Omental fat pad (tissue), 4 donors: ENCODE measurements around the gene RNF43. TPM values are rescaled to one million over a fixed set of nuclear protein-coding genes. Genes with fewer than 3 reads are reported as not detected.
"Not testable (repeated sequence)": the region's sequence is repeated elsewhere in the genome, so short reads cannot be mapped to it uniquely, and the experiment has no call there.

Experiments used
- ATAC-seq: fragments of 150-250 bp; one replicate; pipeline ENCODE4 v1.9.1; 2016; ENCODE audit warnings: mild to moderate bottlenecking, moderate library complexity; ENCODE audit not compliant: low FRiP score
- DNase-seq: peaks from one replicate; pipeline ENCODE4 v3.0.0-alpha.2; 2019; ENCODE audit warnings: low spot score
- CTCF ChIP-seq, 3 donors: fragments of 450-650 bp; IDR thresholded peaks; one replicate each; pipeline ENCODE4 v1.5.1; 2016 to 2017; ENCODE audit warnings: antibody characterized with exemption in 3 of 3, mild to moderate bottlenecking in 3 of 3, moderate library complexity in 2 of 3
- total RNA-seq, 4 donors: library from RNA; depleted of rRNA; stranded (reverse); fragments of >200 nt; gene quantifications; one replicate each; pipeline ENCODE4 v1.1.0, GENCODE V29; 2016

RNF43 gene
- total RNA-seq, 4 donors from 2014 or later, result 0.19 to 0.28 TPM; not detected in 2

GRCh38 chr17:58399974-58400373, 17.4 kb downstream of the RNF43 start:
- ATAC-seq, result no peak
- no peak for TF ChIP-seq CTCF (IDR thresholded peaks at IDR 0.05)
- DNase-seq, result no peak

- no peak for TF ChIP-seq CTCF (IDR thresholded peaks at IDR 0.05)
- no peak for DNase-seq
- ATAC-seq, result no peak
These were observed 18.6 kb downstream of the RNF43 start for GRCh38 chr17:58398574-58399266.

- not testable (repeated sequence) for ATAC-seq, DNase-seq
These were observed 19.9 kb downstream of the RNF43 start for GRCh38 chr17:58397421-58397820.

GRCh38 chr17:58396173-58396572, 21.2 kb downstream of the RNF43 start:
- TF ChIP-seq CTCF (IDR thresholded peaks at IDR 0.05), result no peak
- no peak for ATAC-seq

GRCh38 chr17:58394534-58395223, 22.7 kb downstream of the RNF43 start:
- no peak for TF ChIP-seq CTCF (IDR thresholded peaks at IDR 0.05)
- DNase-seq, result no peak
- no peak for ATAC-seq

More at GRCh38 chr17:58396173-58396572, 21.2 kb downstream of the RNF43 start:
- DNase-seq, result no peak

- DNase-seq (no peak), ATAC-seq (no peak)
- TF ChIP-seq CTCF (IDR thresholded peaks at IDR 0.05), result no peak
These were observed 25.9 kb downstream of the RNF43 start for GRCh38 chr17:58391302-58391984.

GRCh38 chr17:58390884-58391283, 26.4 kb downstream of the RNF43 start:
- no peak for TF ChIP-seq CTCF (IDR thresholded peaks at IDR 0.05)
- DNase-seq, result no peak
- no peak for ATAC-seq
